ENCODE measurements around the gene ST14. TPM values are rescaled to one million over a fixed set of nuclear protein-coding genes. Genes with fewer than 3 reads are reported as not detected.

The ST14 gene
- total RNA-seq, 4 donors from 2014 or later = 0.62 to 16.5 (median 1.8) TPM

DNA sequence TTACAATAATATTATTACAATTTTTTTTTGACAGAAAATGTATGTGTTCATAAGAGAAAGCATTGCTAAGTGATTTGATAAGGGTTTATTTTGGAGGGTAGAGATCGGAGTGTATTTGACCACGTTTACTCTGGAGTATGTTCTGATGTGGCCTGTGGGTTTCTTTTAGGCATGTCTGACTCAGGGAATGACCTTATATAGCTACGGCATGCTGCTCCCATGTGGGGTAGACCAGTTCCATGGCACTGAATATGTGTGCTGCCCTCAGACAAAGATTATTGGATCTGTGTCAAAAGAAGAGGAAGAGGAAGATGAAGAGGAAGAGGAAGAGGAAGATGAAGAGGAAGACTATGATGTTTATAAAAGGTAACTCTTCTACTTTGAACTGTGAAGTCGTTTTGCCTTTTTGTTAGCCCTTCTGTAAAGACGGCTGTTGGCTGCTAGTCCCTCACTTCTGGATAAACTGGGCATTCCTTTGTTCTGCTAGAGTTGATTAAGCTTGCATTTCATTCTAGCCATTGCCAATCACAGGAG lies 38.1 kb upstream of the ST14 start:
- Histone ChIP-seq H3K36me3 (peaks cover 0 to 58% of the 10 kb centered on the region in 2 donors), H3K4me3 (no peak overlapping the region), H3K27me3 (no peaks in the 10 kb centered on the region), H3K9me3 (no peaks in the 10 kb centered on the region), H3K27ac (peak overlapping the region in 1 of 4 donors; percentile 12), H3K4me1 (peaks cover 0 to 52% (median 13%) of the 10 kb centered on the region in 3 donors)
- WGBS, 2 donors (ENCODE audit: low coverage in 1 of 2) = 47 to 66% methylated on average over 5 of the region's 5 CpGs
- no peak for ATAC-seq
- TF ChIP-seq POLR2AphosphoS5 (IDR thresholded peaks at IDR 0.05) (no peak), POLR2A (IDR thresholded peaks at IDR 0.05) (no peak), EP300 (IDR thresholded peaks at IDR 0.05) (no peak), CTCF (IDR thresholded peaks at IDR 0.05) (no peak)

GRCh38 chr11:130122141-130122575 lies 37.4 kb upstream of the ST14 start:
- Histone ChIP-seq H3K4me1 (peaks cover 0 to 52% (median 13%) of the 10 kb centered on the region in 3 donors), H3K27ac (no peak overlapping the region), H3K27me3 (no peaks in the 10 kb centered on the region), H3K4me3 (no peak overlapping the region), H3K36me3 (peaks cover 0 to 65% of the 10 kb centered on the region in 2 donors), H3K9me3 (no peaks in the 10 kb centered on the region)
- no peak for ATAC-seq
- TF ChIP-seq POLR2AphosphoS5 (IDR thresholded peaks at IDR 0.05) = no peak
- TF ChIP-seq POLR2A (IDR thresholded peaks at IDR 0.05) = no peak
- TF ChIP-seq EP300 (IDR thresholded peaks at IDR 0.05) = no peak
- no peak for TF ChIP-seq CTCF (IDR thresholded peaks at IDR 0.05)
- WGBS, 2 donors (ENCODE audit: low coverage in 1 of 2) = 69 to 92% methylated on average over 4 to 7 of the region's 7 CpGs

- Histone ChIP-seq H3K27ac (peak overlapping the region; percentile 34 to 66 (median 62)), H3K27me3 (no peaks in the 10 kb centered on the region), H3K4me1 (peaks cover 0 to 50% (median 13%) of the 10 kb centered on the region in 3 donors), H3K4me3 (no peak overlapping the region), H3K9me3 (no peaks in the 10 kb centered on the region), H3K36me3 (peaks cover 0 to 78% of the 10 kb centered on the region in 2 donors)
- TF ChIP-seq POLR2A (IDR thresholded peaks at IDR 0.05) (no peak), CTCF (IDR thresholded peaks at IDR 0.05) (no peak), POLR2AphosphoS5 (IDR thresholded peaks at IDR 0.05) (no peak), EP300 (IDR thresholded peaks at IDR 0.05) (no peak)
- WGBS, 2 donors (ENCODE audit: low coverage in 1 of 2) = 60 to 71% methylated on average over 1 to 5 of the region's 32 CpGs
- ATAC-seq = no peak
Observed at GRCh38 chr11:130123414-130124040, 36.1 kb upstream of the ST14 start.

GRCh38 chr11:130124096-130124495 lies 35.5 kb upstream of the ST14 start:
- peak; percentile 97 for ATAC-seq
- 10 to 17% methylated on average over 2 to 3 of the region's 4 CpGs for WGBS, 2 donors (ENCODE audit: low coverage in 1 of 2)
- Histone ChIP-seq H3K4me1 (peaks cover 0 to 45% (median 13%) of the 10 kb centered on the region in 3 donors), H3K4me3 (no peak overlapping the region), H3K27me3 (no peaks in the 10 kb centered on the region), H3K36me3 (peaks cover 0 to 84% of the 10 kb centered on the region in 2 donors), H3K9me3 (no peaks in the 10 kb centered on the region), H3K27ac (peak overlapping the region; percentile 25 to 66 (median 62))
- no peak for TF ChIP-seq EP300 (IDR thresholded peaks at IDR 0.05)
- TF ChIP-seq POLR2AphosphoS5 (IDR thresholded peaks at IDR 0.05) = peak; percentile 86

GRCh38 chr11:130125638-130126037 lies 33.9 kb upstream of the ST14 start:
- H3K27ac ChIP-seq = no peak overlapping the region
- WGBS, 2 donors (ENCODE audit: low coverage in 1 of 2) = 83 to 100% methylated on average over 1 to 2 of the region's 4 CpGs
- H3K9me3 ChIP-seq = no peaks in the 10 kb centered on the region
- H3K4me3 ChIP-seq = no peak overlapping the region
- H3K36me3 ChIP-seq = peaks cover 0 to 96% of the 10 kb centered on the region in 2 donors
- ATAC-seq = no peak
- no peaks in the 10 kb centered on the region for H3K27me3 ChIP-seq
- TF ChIP-seq POLR2A (IDR thresholded peaks at IDR 0.05) = no peak
- TF ChIP-seq EP300 (IDR thresholded peaks at IDR 0.05) = no peak
- TF ChIP-seq POLR2AphosphoS5 (IDR thresholded peaks at IDR 0.05) = no peak
- no peak for TF ChIP-seq CTCF (IDR thresholded peaks at IDR 0.05)
- H3K4me1 ChIP-seq = peaks cover 0 to 51% (median 13%) of the 10 kb centered on the region in 3 donors
